Activated CD8-positive, alpha-beta memory T cell treated with anti-CD3 and anti-CD28 coated beads for 1 hour (primary cell): ENCODE results near the gene CNEP1R1.

Source experiments
- DNase-seq, 2 donors: peaks; one replicate each; pipeline ENCODE4 v3.0.0-alpha.2; 2020; ENCODE audit warnings: low read depth in 1 of 2; ENCODE audit errors: extremely low read depth in 1 of 2

The CNEP1R1 gene

GRCh38 chr16:50059669-50060068 is 34.6 kb downstream of the CNEP1R1 start:
- DNase-seq, result no peak

- DNase-seq, result no peak
Measured at GRCh38 chr16:50061326-50061725, 36.3 kb downstream of the CNEP1R1 start.

GRCh38 chr16:50065241-50065623 is 40.2 kb downstream of the CNEP1R1 start:
- DNase-seq, result no peak

- peak; percentile 82 to 90 for DNase-seq
Measured at GRCh38 chr16:50065624-50066481, 40.8 kb downstream of the CNEP1R1 start, which contains the start of gene HEATR3. Gene HEATR3, plus strand, starts transcription at chr16:50065970. Its CDS starts 162 bp downstream, at chr16:50066132.

- DNase-seq, result no peak
Measured at GRCh38 chr16:50066482-50067289, 41.7 kb downstream of the CNEP1R1 start.

GRCh38 chr16:50067290-50067853 is 42.3 kb downstream of the CNEP1R1 start:
- no peak for DNase-seq

GRCh38 chr16:50068550-50068949 is 43.5 kb downstream of the CNEP1R1 start:
- no peak for DNase-seq

- no peak for DNase-seq
Measured at GRCh38 chr16:50069060-50069459, 44.0 kb downstream of the CNEP1R1 start.

GRCh38 chr16:50071075-50071671 is 46.1 kb downstream of the CNEP1R1 start:
- no peak for DNase-seq

- no peak for DNase-seq
Measured at GRCh38 chr16:50072730-50073129, 47.7 kb downstream of the CNEP1R1 start.

GRCh38 chr16:50079397-50080140 is 54.5 kb downstream of the CNEP1R1 start:
- no peak for DNase-seq

GRCh38 chr16:50081428-50082018 is 56.5 kb downstream of the CNEP1R1 start:
- DNase-seq, result no peak

GRCh38 chr16:50083996-50084395 is 59.0 kb downstream of the CNEP1R1 start:
- no peak for DNase-seq

GRCh38 chr16:50086176-50086575 is 61.2 kb downstream of the CNEP1R1 start:
- no peak for DNase-seq
